ENCODE results near the gene TRPV5.

The TRPV5 gene

GRCh38 chr7:142859829-142860228 lies 73.7 kb downstream of the TRPV5 start:
- no peak for TF ChIP-seq FOXM1 (IDR thresholded peaks at IDR 0.05; ENCODE audit: borderline replicate concordance)
- ChIA-PET CTCF (interaction anchor here (0.6 to 1.8 kb wide), 2 partner anchors 13 to 355 kb away, joined by 3 to 5 read pairs; no protein-coding TSS in a partner anchor), POLR2A (no interaction called here)
- no peak for DNase-seq (ENCODE audit: extremely low spot score)

- POLR2A ChIA-PET, result no interaction called here
- TF ChIP-seq FOXA1 (IDR thresholded peaks at IDR 0.05) (no peak), FOXM1 (IDR thresholded peaks at IDR 0.05; ENCODE audit: borderline replicate concordance) (no peak), ZNF384 (IDR thresholded peaks at IDR 0.05) (no peak), SP1 (IDR thresholded peaks at IDR 0.05) (no peak), PKNOX1 (IDR thresholded peaks at IDR 0.05) (no peak), FOXK2 (IDR thresholded peaks at IDR 0.05) (no peak), TARDBP (IDR thresholded peaks at IDR 0.05) (no peak), SUZ12 (IDR thresholded peaks at IDR 0.05) (no peak), ELF4 (IDR thresholded peaks at IDR 0.05) (no peak), NFRKB (IDR thresholded peaks at IDR 0.05) (no peak), HDGF (IDR thresholded peaks at IDR 0.05; ENCODE audit: borderline replicate concordance) (no peak), ARNT (IDR thresholded peaks at IDR 0.05) (no peak), L3MBTL2 (conservative IDR thresholded peaks at IDR 0.05) (no peak), LEF1 (IDR thresholded peaks at IDR 0.05; ENCODE audit: borderline replicate concordance) (no peak), BHLHE40 (IDR thresholded peaks at IDR 0.05; ENCODE audit: borderline replicate concordance) (no peak), CTBP1 (IDR thresholded peaks at IDR 0.05; ENCODE audit: borderline replicate concordance) (no peak)
Measured at GRCh38 chr7:142859411-142859810, 74.1 kb downstream of the TRPV5 start.

More at GRCh38 chr7:142859411-142859810, 74.1 kb downstream of the TRPV5 start:
- no peak for DNase-seq (ENCODE audit: extremely low spot score)
- CTCF ChIA-PET, result interaction anchor here (0.6 to 1.8 kb wide), 2 partner anchors 14 to 355 kb away, joined by 3 to 5 read pairs; no protein-coding TSS in a partner anchor
